ENCODE measurements around the gene MRPL51. TPM values are rescaled to one million over a fixed set of nuclear protein-coding genes. Genes with fewer than 3 reads are reported as not detected.
A peak's percentile ranks its signal among the peaks of the same experiment; 100 is the strongest.

Gene MRPL51
- total RNA-seq = 86.4 and 167 TPM in 2 replicates

DNA sequence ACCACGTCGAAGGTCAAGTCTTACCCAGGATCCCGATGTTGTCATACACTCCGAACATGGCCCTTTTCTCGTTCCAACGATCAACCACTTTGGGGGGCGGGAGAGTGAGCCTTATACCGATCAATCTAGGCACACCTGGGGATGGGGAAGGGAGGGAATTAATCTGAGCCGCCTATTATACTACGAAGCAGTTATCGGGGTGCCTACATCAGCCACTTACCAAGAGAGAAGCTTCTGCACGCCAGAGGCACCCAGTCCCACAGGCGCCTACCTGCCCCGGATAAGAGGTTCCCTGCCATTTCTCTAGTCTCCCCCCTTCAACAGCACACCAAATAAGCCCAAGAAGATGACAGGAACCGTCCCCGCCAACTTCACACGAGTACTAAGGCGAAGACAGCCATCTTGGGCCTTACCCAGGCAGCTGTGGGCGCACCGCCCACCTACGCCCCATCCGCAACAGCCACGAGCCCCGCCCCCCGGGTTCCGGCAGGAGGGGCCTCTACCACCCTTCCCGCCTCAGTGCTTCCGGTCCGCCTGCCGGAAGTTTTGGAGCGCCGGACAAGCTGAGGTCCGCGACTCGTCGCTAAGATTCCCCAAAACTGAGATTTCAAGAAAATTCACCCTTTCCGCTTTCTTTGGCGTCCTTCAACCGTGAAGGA, at the start of gene MRPL51:
Gene MRPL51 (minus strand): TSS at position 425 of the 659 bp plus-strand sequence. CDS start 126 bp downstream, at position 299.
- DNase-seq = peak; percentile 95

DNA sequence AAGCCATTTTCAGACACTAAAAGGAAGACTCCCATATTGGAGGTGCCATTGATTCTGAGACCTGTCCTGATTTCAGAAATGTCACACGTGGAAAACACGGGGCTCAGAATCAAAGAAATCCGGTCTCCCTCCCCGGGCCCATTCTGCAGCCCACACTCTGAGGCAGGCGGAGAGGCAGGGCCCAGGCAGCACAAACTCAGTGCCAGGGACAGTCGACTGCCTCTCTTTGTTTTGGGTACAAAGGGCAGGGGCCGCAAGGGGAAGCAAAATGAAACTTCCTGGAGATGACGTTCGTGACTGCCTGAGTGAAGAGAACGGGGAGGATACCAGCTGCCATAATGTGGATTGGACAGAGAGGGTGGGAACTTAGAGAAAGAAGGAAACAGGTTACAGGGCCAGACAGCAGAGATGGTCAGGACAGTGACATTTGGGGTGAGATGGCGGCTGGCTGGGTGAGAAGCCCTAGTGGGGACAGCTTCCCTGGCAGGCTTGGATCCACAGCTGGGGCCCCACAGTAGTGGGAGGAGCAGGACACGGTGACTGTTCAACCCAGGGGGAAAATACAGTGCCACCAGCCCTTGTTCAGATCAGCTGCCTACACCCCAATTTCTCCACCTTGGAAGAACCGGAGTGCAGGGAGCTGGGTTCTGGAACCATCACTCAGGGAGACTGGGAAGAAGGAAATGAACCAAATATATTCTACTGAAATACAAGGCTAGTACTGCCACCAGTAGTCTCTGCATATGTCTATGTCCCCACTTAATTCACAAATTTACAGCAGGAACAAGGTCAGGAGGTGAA, 49.3 kb upstream of the MRPL51 start:
- DNase-seq = peak; percentile 47

DNA sequence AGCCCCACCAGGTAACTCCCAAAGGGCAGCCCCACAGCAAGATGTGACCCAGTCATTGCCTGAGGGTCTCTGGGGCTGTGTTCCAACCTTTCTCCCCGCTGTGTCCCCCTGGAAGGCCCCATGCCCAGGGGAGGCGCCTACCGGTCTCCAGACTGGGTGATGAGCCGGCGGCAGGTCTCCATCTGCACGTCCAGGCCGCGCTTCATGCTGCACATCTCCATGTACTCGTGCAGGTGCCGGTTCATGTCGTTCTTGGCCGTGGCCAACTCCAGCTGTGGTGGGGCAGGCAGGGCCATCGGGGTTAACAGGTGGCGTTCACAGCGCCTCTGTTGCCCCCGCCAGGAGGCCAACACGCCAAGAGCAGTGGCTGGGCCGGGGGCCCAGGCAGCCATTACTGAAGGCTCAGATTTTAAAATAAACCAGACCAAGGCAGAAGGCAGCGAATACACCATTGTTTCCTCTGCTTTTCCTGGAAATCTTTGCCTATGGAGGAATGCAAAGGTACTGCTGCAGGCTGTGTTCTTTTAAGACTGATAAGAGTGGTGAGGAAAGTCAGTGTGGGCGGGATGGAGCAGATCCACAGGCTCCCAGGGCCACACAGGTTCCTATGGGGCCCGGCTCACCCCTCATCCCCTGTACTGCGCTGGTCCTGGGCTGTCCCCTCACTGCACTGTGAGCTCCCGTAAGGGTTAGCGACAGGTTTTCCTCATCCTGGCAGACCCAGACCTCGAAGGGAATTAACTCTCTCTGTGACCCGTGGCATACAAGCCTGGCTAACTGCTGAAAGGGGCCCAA, 48.5 kb upstream of the MRPL51 start:
- DNase-seq = no peak

DNA sequence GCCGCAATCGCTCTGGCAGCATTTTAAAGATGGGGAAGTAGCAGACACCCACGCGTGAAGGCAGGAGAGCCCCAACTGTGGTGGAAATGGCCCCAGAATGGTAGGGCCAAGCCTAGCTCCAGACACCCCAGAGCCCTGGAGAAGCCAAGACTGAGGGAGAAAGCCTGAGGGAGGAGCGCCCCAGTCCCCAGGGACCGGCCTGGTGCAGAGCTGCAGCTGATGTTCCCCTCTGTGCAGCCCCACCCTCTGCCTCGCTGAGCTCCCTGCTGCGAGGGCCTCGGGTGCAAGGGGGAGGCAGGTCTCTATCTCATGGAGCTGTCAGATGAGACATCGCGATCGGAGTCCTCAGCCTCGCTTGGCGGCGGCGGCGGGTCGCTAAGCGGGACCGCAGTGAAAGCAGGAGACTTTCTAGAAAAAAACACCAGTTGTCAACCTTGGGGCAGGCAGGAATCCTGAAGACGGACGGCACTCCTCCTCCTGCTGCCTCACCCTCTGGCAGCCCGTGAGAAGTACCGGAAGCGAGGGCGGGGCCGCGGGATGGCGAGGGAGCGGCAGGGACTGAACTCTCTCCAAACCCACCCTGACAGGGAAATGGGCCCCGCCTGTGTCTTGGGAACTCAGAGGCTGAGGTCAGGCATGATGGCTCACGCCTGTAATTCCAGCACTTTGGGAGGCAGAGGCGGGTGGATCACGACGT, 47.3 kb upstream of the MRPL51 start:
- peak; percentile 83 for DNase-seq

DNA sequence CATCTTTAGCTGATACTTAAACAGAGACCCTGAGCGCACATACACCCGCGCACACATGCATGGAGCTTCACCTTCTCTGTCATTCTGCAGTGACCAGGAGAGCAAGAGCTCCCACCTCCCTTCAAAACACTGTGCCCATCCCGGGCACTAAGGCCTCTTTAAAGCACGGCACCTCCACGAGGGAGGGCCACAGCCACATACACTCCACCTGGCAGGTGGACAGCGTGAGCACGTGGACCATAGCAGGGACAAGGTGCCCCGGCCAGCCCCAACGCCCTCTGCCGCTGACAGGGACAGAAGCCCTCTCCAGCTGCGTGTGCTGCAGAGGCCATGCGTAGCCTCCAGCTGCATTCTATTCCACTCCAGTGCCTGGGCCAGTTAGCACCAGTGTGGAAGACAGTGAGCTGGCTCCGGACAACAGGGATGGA, 46.7 kb upstream of the MRPL51 start:
- no peak for DNase-seq

DNA sequence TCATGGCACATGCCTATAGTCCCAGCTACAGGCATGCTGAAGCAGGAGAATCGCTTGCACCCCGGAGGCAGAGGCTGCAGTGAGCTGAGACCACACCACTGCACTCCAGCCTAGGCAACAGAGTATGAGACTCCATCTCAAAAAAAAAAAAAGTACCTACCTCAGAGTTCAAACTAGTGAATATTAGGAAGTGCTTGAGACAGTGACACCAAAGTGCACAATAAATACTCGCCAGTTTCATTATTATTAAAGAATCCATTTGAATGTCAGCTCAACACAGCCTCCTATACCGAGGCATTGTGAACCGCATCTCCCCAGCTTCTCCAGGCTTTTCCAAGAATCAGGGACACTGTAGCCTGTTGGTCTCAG, 46.2 kb upstream of the MRPL51 start:
- DNase-seq = no peak

DNA sequence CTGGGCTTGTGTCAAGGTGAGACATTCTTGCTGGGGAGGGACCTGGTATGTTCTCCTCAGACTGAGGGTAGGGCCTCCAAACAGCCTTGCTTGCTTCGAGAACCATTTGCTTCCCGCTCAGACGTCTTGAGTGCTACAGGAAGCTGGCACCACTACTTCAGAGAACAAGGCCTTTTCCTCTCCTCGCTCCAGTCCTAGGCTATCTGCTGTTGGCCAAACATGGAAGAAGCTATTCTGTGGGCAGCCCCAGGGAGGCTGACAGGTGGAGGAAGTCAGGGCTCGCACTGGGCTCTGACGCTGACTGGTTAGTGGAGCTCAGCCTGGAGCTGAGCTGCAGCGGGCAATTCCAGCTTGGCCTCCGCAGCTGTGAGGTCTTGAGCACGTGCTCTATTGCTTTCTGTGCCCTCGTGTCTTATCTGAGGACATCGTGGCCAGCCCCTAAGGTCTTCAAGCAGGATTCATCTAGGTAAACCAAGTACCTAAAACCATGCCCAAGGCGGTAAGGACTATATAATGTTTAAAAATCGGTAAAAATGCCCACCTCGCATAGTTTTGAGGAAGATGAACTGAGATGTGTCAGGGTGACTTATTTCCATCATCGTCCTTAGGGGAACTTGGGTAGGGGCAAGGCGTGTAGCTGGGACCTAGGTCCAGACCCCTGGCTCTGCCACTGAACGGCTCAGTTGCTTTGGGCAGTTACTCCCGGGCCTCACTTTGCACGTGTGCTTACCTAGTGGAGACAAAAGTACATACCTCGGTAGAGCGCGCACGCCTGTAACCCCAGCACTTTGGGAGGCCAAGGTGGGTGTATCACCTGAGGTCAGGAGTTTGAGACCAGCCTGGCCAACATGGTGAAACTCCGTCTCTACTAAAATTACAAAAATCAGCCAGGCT, 45.6 kb upstream of the MRPL51 start:
- DNase-seq = no peak

DNA sequence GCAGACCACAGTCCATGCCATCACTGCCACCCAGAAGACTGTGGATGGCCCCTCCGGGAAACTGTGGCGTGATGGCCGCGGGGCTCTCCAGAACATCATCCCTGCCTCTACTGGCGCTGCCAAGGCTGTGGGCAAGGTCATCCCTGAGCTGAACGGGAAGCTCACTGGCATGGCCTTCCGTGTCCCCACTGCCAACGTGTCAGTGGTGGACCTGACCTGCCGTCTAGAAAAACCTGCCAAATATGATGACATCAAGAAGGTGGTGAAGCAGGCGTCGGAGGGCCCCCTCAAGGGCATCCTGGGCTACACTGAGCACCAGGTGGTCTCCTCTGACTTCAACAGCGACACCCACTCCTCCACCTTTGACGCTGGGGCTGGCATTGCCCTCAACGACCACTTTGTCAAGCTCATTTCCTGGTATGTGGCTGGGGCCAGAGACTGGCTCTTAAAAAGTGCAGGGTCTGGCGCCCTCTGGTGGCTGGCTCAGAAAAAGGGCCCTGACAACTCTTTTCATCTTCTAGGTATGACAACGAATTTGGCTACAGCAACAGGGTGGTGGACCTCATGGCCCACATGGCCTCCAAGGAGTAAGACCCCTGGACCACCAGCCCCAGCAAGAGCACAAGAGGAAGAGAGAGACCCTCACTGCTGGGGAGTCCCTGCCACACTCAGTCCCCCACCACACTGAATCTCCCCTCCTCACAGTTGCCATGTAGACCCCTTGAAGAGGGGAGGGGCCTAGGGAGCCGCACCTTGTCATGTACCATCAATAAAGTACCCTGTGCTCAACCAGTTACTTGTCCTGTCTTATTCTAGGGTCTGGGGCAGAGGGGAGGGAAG, 44.7 kb upstream of the MRPL51 start:
- DNase-seq = peak; percentile 91

DNA sequence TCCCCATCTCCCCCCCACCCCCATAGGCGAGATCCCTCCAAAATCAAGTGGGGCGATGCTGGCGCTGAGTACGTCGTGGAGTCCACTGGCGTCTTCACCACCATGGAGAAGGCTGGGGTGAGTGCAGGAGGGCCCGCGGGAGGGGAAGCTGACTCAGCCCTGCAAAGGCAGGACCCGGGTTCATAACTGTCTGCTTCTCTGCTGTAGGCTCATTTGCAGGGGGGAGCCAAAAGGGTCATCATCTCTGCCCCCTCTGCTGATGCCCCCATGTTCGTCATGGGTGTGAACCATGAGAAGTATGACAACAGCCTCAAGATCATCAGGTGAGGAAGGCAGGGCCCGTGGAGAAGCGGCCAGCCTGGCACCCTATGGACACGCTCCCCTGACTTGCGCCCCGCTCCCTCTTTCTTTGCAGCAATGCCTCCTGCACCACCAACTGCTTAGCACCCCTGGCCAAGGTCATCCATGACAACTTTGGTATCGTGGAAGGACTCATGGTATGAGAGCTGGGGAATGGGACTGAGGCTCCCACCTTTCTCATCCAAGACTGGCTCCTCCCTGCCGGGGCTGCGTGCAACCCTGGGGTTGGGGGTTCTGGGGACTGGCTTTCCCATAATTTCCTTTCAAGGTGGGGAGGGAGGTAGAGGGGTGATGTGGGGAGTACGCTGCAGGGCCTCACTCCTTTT, 44.0 kb upstream of the MRPL51 start:
- DNase-seq = no peak

DNA sequence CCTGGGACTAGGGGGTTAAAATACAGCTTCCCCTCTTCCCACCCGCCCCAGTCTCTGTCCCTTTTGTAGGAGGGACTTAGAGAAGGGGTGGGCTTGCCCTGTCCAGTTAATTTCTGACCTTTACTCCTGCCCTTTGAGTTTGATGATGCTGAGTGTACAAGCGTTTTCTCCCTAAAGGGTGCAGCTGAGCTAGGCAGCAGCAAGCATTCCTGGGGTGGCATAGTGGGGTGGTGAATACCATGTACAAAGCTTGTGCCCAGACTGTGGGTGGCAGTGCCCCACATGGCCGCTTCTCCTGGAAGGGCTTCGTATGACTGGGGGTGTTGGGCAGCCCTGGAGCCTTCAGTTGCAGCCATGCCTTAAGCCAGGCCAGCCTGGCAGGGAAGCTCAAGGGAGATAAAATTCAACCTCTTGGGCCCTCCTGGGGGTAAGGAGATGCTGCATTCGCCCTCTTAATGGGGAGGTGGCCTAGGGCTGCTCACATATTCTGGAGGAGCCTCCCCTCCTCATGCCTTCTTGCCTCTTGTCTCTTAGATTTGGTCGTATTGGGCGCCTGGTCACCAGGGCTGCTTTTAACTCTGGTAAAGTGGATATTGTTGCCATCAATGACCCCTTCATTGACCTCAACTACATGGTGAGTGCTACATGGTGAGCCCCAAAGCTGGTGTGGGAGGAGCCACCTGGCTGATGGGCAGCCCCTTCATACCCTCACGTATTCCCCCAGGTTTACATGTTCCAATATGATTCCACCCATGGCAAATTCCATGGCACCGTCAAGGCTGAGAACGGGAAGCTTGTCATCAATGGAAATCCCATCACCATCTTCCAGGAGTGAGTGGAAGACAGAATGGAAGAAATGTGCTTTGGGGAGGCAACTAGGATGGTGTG, 43.1 kb upstream of the MRPL51 start:
- no peak for DNase-seq

DNA sequence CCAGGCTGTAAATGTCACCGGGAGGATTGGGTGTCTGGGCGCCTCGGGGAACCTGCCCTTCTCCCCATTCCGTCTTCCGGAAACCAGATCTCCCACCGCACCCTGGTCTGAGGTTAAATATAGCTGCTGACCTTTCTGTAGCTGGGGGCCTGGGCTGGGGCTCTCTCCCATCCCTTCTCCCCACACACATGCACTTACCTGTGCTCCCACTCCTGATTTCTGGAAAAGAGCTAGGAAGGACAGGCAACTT, 42.6 kb upstream of the MRPL51 start:
- DNase-seq = no peak

DNA sequence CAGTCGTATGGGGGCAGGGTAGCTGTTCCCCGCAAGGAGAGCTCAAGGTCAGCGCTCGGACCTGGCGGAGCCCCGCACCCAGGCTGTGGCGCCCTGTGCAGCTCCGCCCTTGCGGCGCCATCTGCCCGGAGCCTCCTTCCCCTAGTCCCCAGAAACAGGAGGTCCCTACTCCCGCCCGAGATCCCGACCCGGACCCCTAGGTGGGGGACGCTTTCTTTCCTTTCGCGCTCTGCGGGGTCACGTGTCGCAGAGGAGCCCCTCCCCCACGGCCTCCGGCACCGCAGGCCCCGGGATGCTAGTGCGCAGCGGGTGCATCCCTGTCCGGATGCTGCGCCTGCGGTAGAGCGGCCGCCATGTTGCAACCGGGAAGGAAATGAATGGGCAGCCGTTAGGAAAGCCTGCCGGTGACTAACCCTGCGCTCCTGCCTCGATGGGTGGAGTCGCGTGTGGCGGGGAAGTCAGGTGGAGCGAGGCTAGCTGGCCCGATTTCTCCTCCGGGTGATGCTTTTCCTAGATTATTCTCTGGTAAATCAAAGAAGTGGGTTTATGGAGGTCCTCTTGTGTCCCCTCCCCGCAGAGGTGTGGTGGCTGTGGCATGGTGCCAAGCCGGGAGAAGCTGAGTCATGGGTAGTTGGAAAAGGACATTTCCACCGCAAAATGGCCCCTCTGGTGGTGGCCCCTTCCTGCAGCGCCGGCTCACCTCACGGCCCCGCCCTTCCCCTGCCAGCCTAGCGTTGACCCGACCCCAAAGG, 42.1 kb upstream of the MRPL51 start:
- peak; percentile 91 for DNase-seq

DNA sequence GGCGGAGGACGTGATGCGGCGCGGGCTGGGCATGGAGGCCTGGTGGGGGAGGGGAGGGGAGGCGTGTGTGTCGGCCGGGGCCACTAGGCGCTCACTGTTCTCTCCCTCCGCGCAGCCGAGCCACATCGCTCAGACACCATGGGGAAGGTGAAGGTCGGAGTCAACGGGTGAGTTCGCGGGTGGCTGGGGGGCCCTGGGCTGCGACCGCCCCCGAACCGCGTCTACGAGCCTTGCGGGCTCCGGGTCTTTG, 41.6 kb upstream of the MRPL51 start:
- DNase-seq = peak; percentile 83

DNA sequence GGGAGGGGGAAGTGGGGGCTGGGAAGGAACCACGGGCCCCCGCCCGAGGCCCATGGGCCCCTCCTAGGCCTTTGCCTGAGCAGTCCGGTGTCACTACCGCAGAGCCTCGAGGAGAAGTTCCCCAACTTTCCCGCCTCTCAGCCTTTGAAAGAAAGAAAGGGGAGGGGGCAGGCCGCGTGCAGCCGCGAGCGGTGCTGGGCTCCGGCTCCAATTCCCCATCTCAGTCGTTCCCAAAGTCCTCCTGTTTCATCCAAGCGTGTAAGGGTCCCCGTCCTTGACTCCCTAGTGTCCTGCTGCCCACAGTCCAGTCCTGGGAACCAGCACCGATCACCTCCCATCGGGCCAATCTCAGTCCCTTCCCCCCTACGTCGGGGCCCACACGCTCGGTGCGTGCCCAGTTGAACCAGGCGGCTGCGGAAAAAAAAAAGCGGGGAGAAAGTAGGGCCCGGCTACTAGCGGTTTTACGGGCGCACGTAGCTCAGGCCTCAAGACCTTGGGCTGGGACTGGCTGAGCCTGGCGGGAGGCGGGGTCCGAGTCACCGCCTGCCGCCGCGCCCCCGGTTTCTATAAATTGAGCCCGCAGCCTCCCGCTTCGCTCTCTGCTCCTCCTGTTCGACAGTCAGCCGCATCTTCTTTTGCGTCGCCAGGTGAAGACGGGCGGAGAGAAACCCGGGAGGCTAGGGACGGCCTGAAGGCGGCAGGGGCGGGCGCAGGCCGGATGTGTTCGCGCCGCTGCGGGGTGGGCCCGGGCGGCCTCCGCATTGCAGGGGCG, 41.0 kb upstream of the MRPL51 start, which contains the start of gene GAPDH:
Gene GAPDH (plus strand): TSS at position 595 of the 772 bp plus-strand sequence. CDS start 316 bp downstream, outside the sequence.
- peak; percentile 96 for DNase-seq

DNA sequence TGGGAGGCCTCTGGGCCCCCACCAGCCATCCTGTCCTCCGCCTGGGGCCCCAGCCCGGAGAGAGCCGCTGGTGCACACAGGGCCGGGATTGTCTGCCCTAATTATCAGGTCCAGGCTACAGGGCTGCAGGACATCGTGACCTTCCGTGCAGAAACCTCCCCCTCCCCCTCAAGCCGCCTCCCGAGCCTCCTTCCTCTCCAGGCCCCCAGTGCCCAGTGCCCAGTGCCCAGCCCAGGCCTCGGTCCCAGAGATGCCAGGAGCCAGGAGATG, 40.5 kb upstream of the MRPL51 start:
- no peak for DNase-seq

DNA sequence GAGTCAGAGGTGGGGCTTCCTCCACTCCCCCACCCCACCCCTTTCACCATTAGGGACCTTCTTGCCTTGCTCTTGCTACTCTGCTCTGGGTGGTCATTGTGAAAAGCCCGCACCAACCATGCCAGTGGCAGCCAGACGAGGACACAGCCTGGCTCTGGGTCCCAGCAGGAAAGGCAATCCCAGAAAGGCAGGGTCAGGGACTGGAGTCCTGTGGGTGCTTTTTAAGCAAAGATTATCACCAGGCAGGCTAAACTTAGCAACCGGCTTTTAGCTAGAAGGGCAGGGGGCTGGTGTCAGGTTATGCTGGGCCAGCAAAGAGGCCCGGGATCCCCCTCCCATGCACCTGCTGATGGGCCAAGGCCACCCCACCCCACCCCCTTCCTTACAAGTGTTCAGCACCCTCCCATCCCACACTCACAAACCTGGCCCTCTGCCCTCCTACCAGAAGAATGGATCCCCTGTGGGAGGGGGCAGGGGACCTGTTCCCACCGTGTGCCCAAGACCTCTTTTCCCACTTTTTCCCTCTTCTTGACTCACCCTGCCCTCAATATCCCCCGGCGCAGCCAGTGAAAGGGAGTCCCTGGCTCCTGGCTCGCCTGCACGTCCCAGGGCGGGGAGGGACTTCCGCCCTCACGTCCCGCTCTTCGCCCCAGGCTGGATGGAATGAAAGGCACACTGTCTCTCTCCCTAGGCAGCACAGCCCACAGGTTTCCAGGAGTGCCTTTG, 40.0 kb upstream of the MRPL51 start:
- peak; percentile 54 for DNase-seq
